SH-SY5Y (cell line): ENCODE results near the gene CES2.

Experiments used
- GATA2 ChIP-seq: IDR thresholded peaks from 2 replicates; pipeline ENCODE4 v1.6.1; 2011; ENCODE audit warnings: mild to moderate bottlenecking, low read depth, low read length
- GATA3 ChIP-seq: IDR thresholded peaks from 2 replicates; pipeline ENCODE4 v1.6.1; 2011; ENCODE audit warnings: low read depth, mild to moderate bottlenecking, low read length, moderate library complexity

GRCh38 chr16:66917741-66918140 lies 17.6 kb upstream of the CES2 start:
- no peak for TF ChIP-seq GATA3
- no peak for TF ChIP-seq GATA2
